Stomach smooth muscle (tissue), 2 donors: ENCODE data around the gene MYH11.

Experiments
- H3K27ac ChIP-seq: one replicate; pipeline ENCODE4 v1.7.0; 2013; ENCODE audit warnings: mild to moderate bottlenecking, low read length, inconsistent platforms
- H3K27me3 ChIP-seq, 2 donors: one replicate each; pipeline ENCODE4 v1.7.0; 2013; ENCODE audit warnings: low read length in 2 of 2; ENCODE audit not compliant: insufficient read depth in 2 of 2, control insufficient read depth in 1 of 2
- H3K36me3 ChIP-seq, 2 donors: one replicate each; pipeline ENCODE4 v1.7.0; 2013; ENCODE audit warnings: low read length in 2 of 2; ENCODE audit not compliant: control insufficient read depth in 2 of 2, insufficient read depth in 2 of 2
- H3K4me1 ChIP-seq: one replicate; pipeline ENCODE4 v1.7.0; 2013; ENCODE audit warnings: low read length; ENCODE audit not compliant: control insufficient read depth, insufficient read depth
- H3K4me3 ChIP-seq, 2 donors: one replicate each; pipeline ENCODE4 v1.7.0; 2013; ENCODE audit warnings: low read length in 2 of 2
- H3K9ac ChIP-seq, 2 donors: one replicate each; pipeline ENCODE4 v1.7.0; 2013; ENCODE audit warnings: low read length in 2 of 2, mild to moderate bottlenecking in 1 of 2
- H3K9me3 ChIP-seq, 2 donors: one replicate each; pipeline ENCODE4 v1.7.0; 2013; ENCODE audit warnings: low read length in 2 of 2; ENCODE audit not compliant: control insufficient read depth in 2 of 2
- donor health status: healthy.
- donor health status: Pancreatic carcinoma.

The MYH11 gene

DNA sequence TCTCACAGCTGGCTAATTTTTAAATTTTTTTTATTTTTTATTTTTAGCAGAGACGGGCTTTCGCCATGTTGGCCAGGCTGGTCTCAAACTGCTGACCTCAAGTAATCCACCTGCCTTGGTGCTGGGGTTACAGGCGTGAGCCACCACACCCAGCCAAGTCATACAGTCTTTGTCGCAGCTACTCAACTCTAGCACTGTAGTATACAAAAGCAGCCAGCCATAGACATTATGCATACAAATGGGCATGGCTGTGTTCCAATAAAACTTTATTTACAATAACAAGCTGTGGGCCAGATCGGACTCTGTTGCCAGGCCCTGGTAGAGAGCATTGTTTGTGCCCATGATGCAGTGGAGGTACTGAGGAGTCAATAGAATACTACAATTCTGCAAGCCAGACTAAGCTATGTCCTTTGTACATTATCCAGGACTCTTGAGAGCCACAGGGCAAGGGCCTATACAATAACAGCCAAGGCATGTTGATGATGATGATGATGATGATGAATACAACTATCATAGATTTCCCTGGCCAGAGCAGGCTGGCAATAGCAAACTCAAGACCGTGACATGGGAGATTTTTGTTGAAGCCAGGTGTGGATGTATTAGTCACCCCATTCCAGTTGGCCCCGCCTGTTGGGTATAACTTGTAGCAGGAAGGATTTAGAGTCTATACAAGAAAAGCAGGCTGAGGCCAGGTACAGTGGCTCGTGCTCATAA lies 101.8 kb downstream of the MYH11 start:
- peaks cover 36% of the 10 kb centered on the region for H3K4me1 ChIP-seq
- peaks cover 70 to 75% of the 10 kb centered on the region in 2 donors for H3K36me3 ChIP-seq
- H3K9ac ChIP-seq, result no peak overlapping the region
- H3K27ac ChIP-seq, result peak overlapping the region; percentile 41
- no peaks in the 10 kb centered on the region for H3K27me3 ChIP-seq
- no peak overlapping the region for H3K4me3 ChIP-seq
- no peaks in the 10 kb centered on the region for H3K9me3 ChIP-seq

DNA sequence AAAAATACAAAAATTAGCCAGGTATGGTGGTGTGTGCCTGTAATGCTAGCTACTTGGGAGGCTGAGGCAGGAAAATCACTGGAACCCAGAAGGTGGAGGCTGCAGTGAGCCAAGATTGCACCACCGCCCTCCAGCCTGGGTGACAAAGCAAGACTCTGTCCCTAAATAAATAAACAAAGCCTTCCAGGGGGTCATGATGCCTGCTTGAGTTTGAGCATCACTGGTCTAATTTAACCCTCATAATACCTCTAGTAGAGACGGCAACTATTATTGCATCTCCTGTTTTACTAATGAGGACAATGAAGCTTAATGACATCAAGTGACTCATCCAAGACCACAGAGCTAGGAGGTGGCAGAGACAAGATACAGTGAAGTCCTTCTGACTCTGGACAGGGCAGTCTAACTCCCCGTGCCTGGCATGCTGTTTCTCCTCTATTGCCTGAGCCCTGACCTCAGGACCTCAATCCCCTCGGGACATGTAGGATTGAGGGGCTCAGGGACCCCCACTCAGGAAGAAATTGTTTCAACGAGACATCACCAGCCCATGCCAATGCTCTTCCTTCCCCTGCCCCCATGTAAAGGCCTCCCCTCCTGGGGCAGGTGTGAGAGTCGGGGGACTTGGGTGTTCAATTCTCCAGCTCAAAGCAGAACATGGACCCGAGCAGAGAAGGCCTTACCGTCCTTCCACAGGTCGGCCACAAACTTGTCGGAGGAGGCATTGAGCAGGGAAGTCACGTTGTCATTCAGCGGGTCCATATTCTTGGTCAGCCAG lies 103.9 kb downstream of the MYH11 start:
- H3K27ac ChIP-seq, result peak overlapping the region; percentile 76
- no peaks in the 10 kb centered on the region for H3K27me3 ChIP-seq
- H3K4me3 ChIP-seq, result no peak overlapping the region
- peaks cover 36% of the 10 kb centered on the region for H3K4me1 ChIP-seq
- peaks cover 74 to 78% of the 10 kb centered on the region in 2 donors for H3K36me3 ChIP-seq
- H3K9ac ChIP-seq, result peak overlapping the region in 1 of 2 donors; percentile 29
- H3K9me3 ChIP-seq, result no peaks in the 10 kb centered on the region

DNA sequence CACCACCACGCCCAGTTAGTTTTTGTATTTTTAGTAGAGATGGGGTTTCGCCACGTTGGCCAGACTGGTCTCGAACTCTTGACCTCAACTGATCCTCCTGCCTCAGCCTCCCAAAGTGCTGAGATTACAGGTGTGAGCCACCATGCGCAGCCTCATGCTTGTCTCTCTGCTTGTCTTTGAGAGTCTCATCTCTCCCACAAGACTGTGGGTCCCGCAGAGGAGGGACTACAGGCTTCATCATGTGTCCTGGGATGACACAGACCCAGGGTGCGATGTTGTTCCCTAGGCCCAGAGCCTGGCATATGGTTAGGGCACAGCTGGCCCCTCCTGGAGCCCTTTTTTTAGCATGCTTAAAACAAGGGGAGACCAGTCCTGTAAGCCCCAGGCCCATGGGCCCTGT lies 104.9 kb downstream of the MYH11 start:
- Histone ChIP-seq H3K9ac (no peak overlapping the region), H3K4me1 (peaks cover 36% of the 10 kb centered on the region), H3K27me3 (no peaks in the 10 kb centered on the region), H3K36me3 (peaks cover 78 to 80% of the 10 kb centered on the region in 2 donors), H3K9me3 (no peaks in the 10 kb centered on the region), H3K4me3 (no peak overlapping the region), H3K27ac (peak overlapping the region; percentile 76)

DNA sequence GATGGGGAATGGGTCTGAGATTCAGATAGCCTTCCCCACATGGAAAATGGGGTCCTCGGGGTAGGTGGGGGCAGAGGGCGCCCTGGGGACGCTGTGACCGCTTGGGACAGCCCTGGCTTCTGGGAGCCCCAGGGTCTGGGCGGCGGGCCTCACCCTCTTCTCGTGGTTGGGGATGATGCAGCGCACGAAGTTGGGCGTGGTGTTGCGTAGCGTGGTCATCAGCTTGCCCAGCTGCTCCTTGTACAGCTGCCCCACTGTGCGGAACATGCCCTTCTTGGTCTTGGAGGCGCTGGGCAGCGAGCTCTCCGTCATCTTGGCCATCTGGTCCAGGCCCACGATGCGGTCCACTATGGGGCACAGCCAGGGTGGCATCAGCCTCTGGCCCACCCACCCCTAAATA lies 106.8 kb downstream of the MYH11 start:
- H3K4me1 ChIP-seq, result peaks cover 35% of the 10 kb centered on the region
- H3K4me3 ChIP-seq, result no peak overlapping the region
- peak overlapping the region; percentile 71 for H3K27ac ChIP-seq
- no peaks in the 10 kb centered on the region for H3K27me3 ChIP-seq
- H3K9ac ChIP-seq, result no peak overlapping the region
- peaks cover 81 to 82% of the 10 kb centered on the region in 2 donors for H3K36me3 ChIP-seq
- no peaks in the 10 kb centered on the region for H3K9me3 ChIP-seq

DNA sequence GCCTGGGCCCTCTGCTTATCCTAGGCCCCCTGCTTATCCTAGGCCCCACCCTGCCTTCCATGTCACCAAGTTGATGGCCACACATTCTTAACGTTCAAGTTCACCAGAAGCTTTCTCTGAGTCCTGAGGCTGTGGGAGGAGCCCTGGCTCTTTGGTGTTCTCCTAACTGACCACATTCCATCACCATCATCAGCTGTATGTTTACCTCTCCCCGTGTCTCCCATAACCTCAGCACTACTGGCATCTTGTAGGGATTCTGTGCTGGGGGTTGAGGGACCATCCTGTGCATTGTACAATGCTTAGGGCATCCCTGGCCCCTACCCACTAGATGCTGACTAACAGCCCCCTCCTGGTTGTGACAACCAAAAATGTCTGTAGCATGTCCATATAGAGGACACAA lies 107.5 kb downstream of the MYH11 start:
- Histone ChIP-seq H3K4me1 (peaks cover 34% of the 10 kb centered on the region), H3K27ac (peak overlapping the region; percentile 71), H3K36me3 (peaks cover 80 to 82% of the 10 kb centered on the region in 2 donors), H3K4me3 (no peak overlapping the region), H3K9me3 (no peaks in the 10 kb centered on the region), H3K9ac (no peak overlapping the region), H3K27me3 (no peaks in the 10 kb centered on the region)

DNA sequence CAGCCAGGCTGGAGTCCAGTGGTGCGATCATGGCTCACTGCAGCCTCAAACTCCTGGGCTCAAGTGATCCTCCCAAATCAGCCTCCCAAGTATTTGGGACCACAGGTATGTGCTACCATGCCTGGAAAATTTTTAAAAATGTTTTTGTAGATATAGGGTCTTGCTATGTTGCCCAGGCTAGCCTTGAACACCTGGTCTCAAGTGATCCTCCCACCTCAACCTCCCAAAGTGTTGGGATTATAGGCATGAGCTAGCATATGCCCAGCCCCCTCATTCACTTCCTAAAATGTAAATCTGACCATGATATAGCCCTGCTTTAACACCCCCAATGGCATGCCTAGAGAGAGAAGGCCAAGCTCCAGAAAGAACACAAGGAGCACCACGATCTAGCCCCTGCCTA lies 108.2 kb downstream of the MYH11 start:
- Histone ChIP-seq H3K9ac (no peak overlapping the region), H3K4me1 (peaks cover 34% of the 10 kb centered on the region), H3K36me3 (peaks cover 81 to 82% of the 10 kb centered on the region in 2 donors), H3K9me3 (no peaks in the 10 kb centered on the region), H3K27me3 (no peaks in the 10 kb centered on the region), H3K4me3 (no peak overlapping the region), H3K27ac (peak overlapping the region; percentile 71)

DNA sequence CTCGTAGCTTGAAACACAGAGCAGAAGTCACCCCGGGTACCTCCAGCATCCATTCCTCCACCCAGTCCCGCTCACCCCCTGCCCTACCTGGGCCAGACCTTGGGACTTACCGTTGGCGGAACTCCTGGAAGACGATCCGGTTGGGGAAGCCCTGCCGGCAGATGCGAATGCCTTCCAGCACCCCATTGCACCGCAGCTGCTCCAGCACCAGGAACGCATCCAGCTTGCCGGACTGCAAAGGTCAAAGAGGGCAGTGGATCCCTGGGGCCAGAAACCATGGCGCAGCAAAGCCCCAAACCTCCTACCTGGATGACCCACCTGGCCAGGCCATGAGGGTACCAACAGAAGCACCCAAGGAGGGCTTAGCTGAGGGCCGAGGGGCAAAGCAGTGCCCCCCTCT lies 108.9 kb downstream of the MYH11 start:
- Histone ChIP-seq H3K27me3 (no peaks in the 10 kb centered on the region), H3K27ac (peak overlapping the region; percentile 71), H3K9me3 (no peaks in the 10 kb centered on the region), H3K9ac (no peak overlapping the region), H3K4me3 (no peak overlapping the region), H3K4me1 (peaks cover 28% of the 10 kb centered on the region), H3K36me3 (peaks cover 81 to 82% of the 10 kb centered on the region in 2 donors)

DNA sequence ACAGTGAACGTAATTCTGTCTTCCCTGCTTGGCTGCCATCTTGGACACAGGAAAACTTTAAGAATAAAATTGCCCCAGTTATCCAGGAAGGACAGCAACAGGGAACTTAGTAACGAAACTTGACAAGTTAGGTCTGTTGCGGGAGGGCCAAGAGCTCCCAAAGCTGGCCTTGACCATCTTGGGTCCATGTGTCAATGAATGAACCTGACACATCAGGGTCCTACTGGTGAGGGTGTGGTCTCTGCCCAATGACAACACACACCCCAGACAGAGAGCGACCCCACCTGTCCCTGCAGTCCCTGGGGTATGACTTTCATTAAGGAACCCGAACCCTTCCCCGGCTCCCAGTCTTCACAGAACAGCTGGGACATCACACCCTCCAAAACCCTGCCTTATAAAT lies 110.5 kb downstream of the MYH11 start:
- Histone ChIP-seq H3K9ac (no peak overlapping the region), H3K27me3 (no peaks in the 10 kb centered on the region), H3K36me3 (peaks cover 81 to 84% of the 10 kb centered on the region in 2 donors), H3K9me3 (no peaks in the 10 kb centered on the region), H3K27ac (peak overlapping the region; percentile 71), H3K4me1 (peaks cover 25% of the 10 kb centered on the region), H3K4me3 (no peak overlapping the region)

DNA sequence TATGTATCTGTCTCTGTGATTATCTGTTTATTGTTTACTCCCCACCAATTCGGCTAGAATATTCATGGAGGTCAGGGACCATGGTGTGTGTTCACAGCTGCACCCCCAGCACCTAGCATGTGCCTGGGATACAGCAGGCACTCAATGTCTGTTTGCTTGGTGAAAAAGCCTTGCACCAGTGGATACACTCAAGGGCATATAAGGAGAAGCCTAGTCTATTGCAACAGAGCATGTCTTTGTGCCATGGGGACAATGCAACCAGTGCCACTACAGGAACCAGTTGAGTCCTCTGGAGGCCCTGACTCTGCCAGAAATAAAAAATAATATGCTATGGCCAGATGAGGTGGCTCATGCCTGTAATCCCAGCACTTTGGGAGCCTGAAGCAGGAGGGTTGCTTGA lies 113.2 kb downstream of the MYH11 start:
- Histone ChIP-seq H3K4me1 (peaks cover 16% of the 10 kb centered on the region), H3K36me3 (peaks cover 81 to 84% of the 10 kb centered on the region in 2 donors), H3K9me3 (no peaks in the 10 kb centered on the region), H3K9ac (no peak overlapping the region), H3K4me3 (no peak overlapping the region), H3K27ac (peak overlapping the region; percentile 18), H3K27me3 (no peaks in the 10 kb centered on the region)

DNA sequence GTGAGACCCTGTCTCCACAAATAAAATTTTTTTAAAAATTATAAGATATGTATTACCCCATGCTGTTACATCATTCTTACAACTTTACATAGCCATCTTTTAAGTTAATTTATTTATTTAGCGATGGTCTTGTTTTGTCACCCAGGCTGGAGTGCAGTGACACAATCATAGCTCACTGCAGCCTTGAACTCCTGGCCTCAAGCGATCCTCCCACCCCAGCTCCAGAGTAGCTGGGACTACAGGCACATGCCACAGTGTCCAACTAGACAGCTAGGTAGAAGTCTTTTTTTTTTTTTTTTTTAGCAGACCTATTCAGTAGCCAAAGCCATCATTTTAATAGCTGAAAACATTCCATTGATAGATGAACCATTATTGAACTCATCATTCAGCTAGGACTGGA lies 114.1 kb downstream of the MYH11 start:
- no peaks in the 10 kb centered on the region for H3K9me3 ChIP-seq
- no peak overlapping the region for H3K4me3 ChIP-seq
- H3K9ac ChIP-seq, result no peak overlapping the region
- peak overlapping the region; percentile 46 for H3K27ac ChIP-seq
- H3K36me3 ChIP-seq, result peaks cover 77 to 82% of the 10 kb centered on the region in 2 donors
- no peaks in the 10 kb centered on the region for H3K27me3 ChIP-seq
- peaks cover 16% of the 10 kb centered on the region for H3K4me1 ChIP-seq
